HepG2 (cell line): ENCODE measurements around the gene IFNE. TPM values are rescaled to one million over a fixed set of nuclear protein-coding genes. Genes with fewer than 3 reads are reported as not detected.

Experiments
- ATAC-seq: fragments of 200-7000 bp; cut with Tn5 transposase; 3 replicates; pipeline ENCODE4 v1.9.1; 2020; ENCODE audit warnings: mild to moderate bottlenecking, moderate library complexity
- BruUV-seq: library from RNA; stranded (reverse); fragments of 400-500 nt; replicated peaks from 2 replicates; lab custom pipeline; 2021; lab: Mats Ljungman, UMichigan
- CTCF ChIA-PET: fragments of 300-600 bp; formaldehyde crosslinking; extraction: SDS; loops from one replicate; lab custom pipeline; 2021; ENCODE audit warnings: low total read pairs, inconsistent platforms, low intra/inter-chr PET ratio; lab: Yijun Ruan, JAX
- POLR2A ChIA-PET: fragments of 350-600 bp; sonication (Branson Sonifier 250); formaldehyde crosslinking; loops from one replicate; lab custom pipeline; 2020; ENCODE audit warnings: antibody characterized with exemption, inconsistent platforms; lab: Yijun Ruan, JAX
- DNase-seq: peaks from one replicate; pipeline ENCODE4 v3.0.0-alpha.2; 2015; ENCODE audit warnings: low spot score
- FAIRE-seq: peaks from 3 replicates; lab custom pipeline; 2011; peaks lifted over from hg19 to GRCh38; lab: Jason Lieb, UNC
- H2AFZ ChIP-seq: one replicate; pipeline ENCODE4 v1.6.1; 2011; ENCODE audit warnings: low read length, inconsistent platforms
- H3K27ac ChIP-seq: fragments of 300-600 bp; 3 replicates; pipeline ENCODE4 v1.8.0; 2011; ENCODE audit warnings: mixed run types, mild to moderate bottlenecking, mixed read lengths, low read length, inconsistent platforms; ENCODE audit not compliant: insufficient read depth; ENCODE audit errors: extremely low read length
- H3K27me3 ChIP-seq, 2 experiments: fragments of 200-600 bp in 1 of 2; 2 replicates in 1 of 2; 3 replicates in 1 of 2; pipeline versions ENCODE4 v1.6.0 to v1.8.0; 2011; ENCODE audit warnings: low read length in 2 of 2, mild to moderate bottlenecking in 2 of 2, moderate library complexity in 2 of 2, inconsistent platforms in 1 of 2; ENCODE audit not compliant: insufficient read depth in 2 of 2, control insufficient read depth in 1 of 2
- H3K36me3 ChIP-seq, 2 experiments: fragments of 200-600 bp in 1 of 2; replicated peaks in 1 of 2; 2 replicates in 1 of 2; 3 replicates in 1 of 2; pipeline versions ENCODE4 v1.5.1 to v1.8.0; 2011; ENCODE audit warnings: low read length in 2 of 2, inconsistent platforms in 1 of 2; ENCODE audit not compliant: insufficient read depth in 2 of 2, control insufficient read depth in 1 of 2
- H3K4me1 ChIP-seq: 2 replicates; pipeline ENCODE4 v1.5.1; 2012; ENCODE audit warnings: low read length, inconsistent platforms; ENCODE audit not compliant: insufficient read depth
- H3K4me2 ChIP-seq: 2 replicates; pipeline ENCODE4 v1.6.0; 2011; ENCODE audit warnings: low read depth, low read length, inconsistent platforms
- H3K4me3 ChIP-seq, 3 experiments: fragments of 200-600 bp in 1 of 3; sonication (generic), shearing (Covaris generic) in 1 of 3; replicated peaks in 1 of 3; 2 replicates each; pipeline ENCODE4 v1.5.1; 2011 to 2016; ENCODE audit warnings: low read length in 3 of 3, inconsistent platforms in 2 of 3, low read depth in 2 of 3, mild to moderate bottlenecking in 2 of 3, control low read depth in 1 of 3, mixed read lengths in 1 of 3; ENCODE audit not compliant: insufficient read depth in 1 of 3
- H3K79me2 ChIP-seq: one replicate; pipeline ENCODE4 v1.6.1; 2011; ENCODE audit warnings: low read length, inconsistent platforms; ENCODE audit not compliant: insufficient read depth
- H3K9ac ChIP-seq: 2 replicates; pipeline ENCODE4 v1.6.0; 2011; ENCODE audit warnings: mild to moderate bottlenecking, low read depth, low read length, inconsistent platforms; ENCODE audit not compliant: insufficient read depth
- H3K9me3 ChIP-seq: 2 replicates; pipeline ENCODE4 v1.5.1; 2012; ENCODE audit warnings: mild to moderate bottlenecking, low read length
- H4K20me1 ChIP-seq: 2 replicates; pipeline ENCODE4 v1.6.0; 2011; ENCODE audit warnings: inconsistent platforms, mild to moderate bottlenecking, low read length, moderate library complexity; ENCODE audit not compliant: insufficient read depth
- IRX3 ChIP-seq: sonication (generic); formaldehyde crosslinking; IDR thresholded peaks from 2 replicates; pipeline ENCODE4 v1.8.1; 2023; ENCODE audit warnings: mild to moderate bottlenecking, low read depth, missing genetic modification reagents, borderline replicate concordance
- ISL2 ChIP-seq: sonication (generic); formaldehyde crosslinking; IDR thresholded peaks from 2 replicates; pipeline ENCODE4 v1.5.0; 2020; ENCODE audit warnings: missing genetic modification reagents
- KDM5B ChIP-seq: sonication (generic); formaldehyde crosslinking; IDR thresholded peaks from 2 replicates; pipeline ENCODE4 v1.4.0; 2020; ENCODE audit warnings: missing genetic modification reagents, mild to moderate bottlenecking, borderline replicate concordance
- MTA3 ChIP-seq: sonication (generic); formaldehyde crosslinking; IDR thresholded peaks from 2 replicates; pipeline ENCODE4 v1.4.0; 2020; ENCODE audit warnings: missing genetic modification reagents
- NFE2 ChIP-seq: sonication (generic); formaldehyde crosslinking; IDR thresholded peaks from 2 replicates; pipeline ENCODE4 v1.4.0; 2020; ENCODE audit warnings: missing genetic modification reagents
- PAF1 ChIP-seq: IDR thresholded peaks from 2 replicates; pipeline ENCODE4 v1.6.1; 2016; ENCODE audit warnings: missing genetic modification reagents, missing compliant biosample characterization
- SRF ChIP-seq: IDR thresholded peaks from 2 replicates; pipeline ENCODE4 v1.6.1; 2011; ENCODE audit warnings: mild to moderate bottlenecking, low read depth, low read length, moderate library complexity
- ZNF101 ChIP-seq: sonication (generic); formaldehyde crosslinking; IDR thresholded peaks from 2 replicates; pipeline ENCODE4 v1.4.0; 2020; ENCODE audit warnings: mild to moderate bottlenecking, low read depth, missing genetic modification reagents, borderline replicate concordance
- ZNF75D ChIP-seq: sonication (generic); formaldehyde crosslinking; IDR thresholded peaks from 2 replicates; pipeline ENCODE4 v1.8.1; 2023; ENCODE audit warnings: missing genetic modification reagents, mild to moderate bottlenecking, borderline replicate concordance
- WGBS: methylation state at CpG from one replicate; pipeline ENCODE4 v1.1.6; 2017; ENCODE audit warnings: low lambda C conversion rate; 5-methylcytosine and 5-hydroxymethylcytosine counted together
- in situ Hi-C: cut with HindIII; loops from 2 replicates; pipeline ENCODE4 v1.10.0; 2017; ENCODE audit warnings: low pct_unique_long_range_greater_than_20kb; ENCODE audit not compliant: extremely low pct_ligation_motif_present
- intact Hi-C: fragments of 100-400 bp; cut with micrococcal nuclease; formaldehyde crosslinking; loops from one replicate; pipeline ENCODE4 v1.10.0; 2022; ENCODE audit not compliant: unreplicated experiment
- polyA plus RNA-seq, 8 experiments: library from polyadenylated mRNA; depleted of rRNA in 3 of 8; stranded (reverse) in 7 of 8; unstranded in 1 of 8; fragments of >200 nt; fragmentation: Illumina TruSeq in 4 of 8; extraction: Trizol in 4 of 8; gene quantifications; 2 replicates each; pipeline versions ENCODE4 v1.2.1 to v1.2.3, GENCODE V29; 2011 to 2016; ENCODE audit warnings: low read depth in 4 of 8, missing spikeins in 1 of 8, mixed read lengths in 1 of 8; ENCODE audit not compliant: insufficient read depth in 1 of 8
- total RNA-seq, 5 experiments: library from RNA; depleted of rRNA; stranded (reverse); fragments of >200 nt; fragmentation: Illumina TruSeq; extraction: Trizol; gene quantifications; 2 replicates each; pipeline ENCODE4 v1.2.3, GENCODE V29; 2016; ENCODE audit warnings: low read depth in 1 of 5
- TF ChIP-seq, protein P1 (sequence below): sonication (generic); formaldehyde crosslinking; IDR thresholded peaks from 2 replicates; pipeline ENCODE4 v1.5.1; 2020; ENCODE audit warnings: missing genetic modification reagents, mild to moderate bottlenecking, borderline replicate concordance
- TF ChIP-seq, protein P2 (sequence below): sonication (generic); formaldehyde crosslinking; IDR thresholded peaks from 2 replicates; pipeline ENCODE4 v1.4.0; 2020; ENCODE audit warnings: missing genetic modification reagents, borderline replicate concordance

Gene IFNE
- total and polyA plus RNA-seq, 2 of the 13 experiments (the other 11 are each of a cell fraction or from before 2014, with no cell fraction given): not detected

DNA sequence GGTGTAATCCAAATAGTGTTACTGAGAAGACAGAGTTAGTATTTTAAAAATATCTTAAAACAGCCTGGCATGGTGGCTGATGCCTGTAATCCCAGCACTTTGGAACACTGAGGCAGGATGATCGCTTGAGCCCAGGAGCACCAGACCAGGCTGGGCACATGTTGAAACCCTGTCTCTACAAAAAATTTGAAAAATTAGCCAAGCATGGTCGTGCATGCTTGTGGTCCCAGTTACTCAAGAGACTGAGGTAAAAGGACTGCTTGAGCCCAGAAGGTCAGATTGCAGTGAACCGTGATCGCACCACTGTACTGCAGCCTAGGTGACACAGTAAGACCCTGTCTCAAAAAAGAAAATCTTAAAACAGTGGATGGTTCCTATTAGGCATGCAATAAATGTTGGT lies 29.4 kb downstream of the IFNE start:
- no peak overlapping the region for H3K4me2 ChIP-seq
- H3K27me3 ChIP-seq: no peaks in the 10 kb centered on the region
- CTCF ChIA-PET: no interaction called here
- no peaks in the 10 kb centered on the region for H3K36me3 ChIP-seq
- intact Hi-C loops (no loop called here), in situ Hi-C loops (loop anchor here (5.0 kb wide), 1 partner anchor 135 kb away; no protein-coding TSS in a partner anchor)
- no peaks in the 10 kb centered on the region for H3K79me2 ChIP-seq
- H3K27ac ChIP-seq: no peak overlapping the region
- H3K9me3 ChIP-seq: no peaks in the 10 kb centered on the region
- WGBS: 24% methylated on average over 4 of the region's 4 CpGs
- TF ChIP-seq IRX3 (CRISPR knock-in tag): no peak
- TF ChIP-seq ZNF101 (CRISPR knock-in tag): no peak
- TF ChIP-seq PAF1 (CRISPR knock-in tag): no peak
- no peaks in the 10 kb centered on the region for H4K20me1 ChIP-seq
- no peak overlapping the region for H2AFZ ChIP-seq
- ATAC-seq (no peak), DNase-seq (no peak), FAIRE-seq (no peak)
- no peaks in the 10 kb centered on the region for H3K4me1 ChIP-seq
- POLR2A ChIA-PET: no interaction called here
- no peak overlapping the region for H3K4me3 ChIP-seq
- no peak overlapping the region for H3K9ac ChIP-seq
- no TSS peak for BruUV-seq

DNA sequence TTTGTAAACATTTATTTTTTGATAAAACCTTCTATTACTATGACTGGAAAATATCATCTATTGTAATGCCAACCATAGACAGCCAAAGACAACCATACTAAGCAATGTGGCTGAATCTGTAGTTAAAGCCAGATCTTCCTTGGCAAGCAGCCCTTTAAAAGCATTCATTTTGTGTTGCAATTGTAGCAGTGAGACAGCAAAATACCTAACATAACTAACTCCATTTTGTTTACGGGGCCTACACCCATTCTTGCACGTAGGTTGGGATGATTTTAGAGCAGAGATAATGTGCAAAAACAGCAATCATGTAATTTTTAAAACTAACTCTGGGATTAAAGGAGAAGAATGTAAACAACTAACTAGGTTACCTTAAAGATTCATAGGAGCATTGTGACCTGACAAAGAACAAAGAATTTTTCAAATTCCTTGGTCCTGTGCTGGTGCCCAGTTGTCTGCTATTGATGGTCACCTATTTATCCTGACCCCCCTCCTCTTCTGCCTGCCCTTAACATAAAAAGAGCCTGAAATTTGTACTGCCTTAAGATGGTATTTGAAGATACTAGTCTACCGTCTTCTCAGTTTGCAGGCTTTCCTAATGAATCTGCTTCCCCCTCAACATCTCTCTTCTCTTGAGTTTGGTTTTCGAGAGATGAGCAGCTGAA lies 31.2 kb downstream of the IFNE start:
- no peak overlapping the region for H3K4me2 ChIP-seq
- no peaks in the 10 kb centered on the region for H3K36me3 ChIP-seq
- intact Hi-C loops (no loop called here), in situ Hi-C loops (loop anchor here (5.0 kb wide), 1 partner anchor 134 kb away; no protein-coding TSS in a partner anchor)
- BruUV-seq: no TSS peak
- no peak for TF ChIP-seq SRF
- TF ChIP-seq NFE2 (CRISPR knock-in tag): 0 out of 2 replicates have a peak, but pooled peaks have one; percentile 33
- no peak for TF ChIP-seq KDM5B
- TF ChIP-seq, protein P1, sequence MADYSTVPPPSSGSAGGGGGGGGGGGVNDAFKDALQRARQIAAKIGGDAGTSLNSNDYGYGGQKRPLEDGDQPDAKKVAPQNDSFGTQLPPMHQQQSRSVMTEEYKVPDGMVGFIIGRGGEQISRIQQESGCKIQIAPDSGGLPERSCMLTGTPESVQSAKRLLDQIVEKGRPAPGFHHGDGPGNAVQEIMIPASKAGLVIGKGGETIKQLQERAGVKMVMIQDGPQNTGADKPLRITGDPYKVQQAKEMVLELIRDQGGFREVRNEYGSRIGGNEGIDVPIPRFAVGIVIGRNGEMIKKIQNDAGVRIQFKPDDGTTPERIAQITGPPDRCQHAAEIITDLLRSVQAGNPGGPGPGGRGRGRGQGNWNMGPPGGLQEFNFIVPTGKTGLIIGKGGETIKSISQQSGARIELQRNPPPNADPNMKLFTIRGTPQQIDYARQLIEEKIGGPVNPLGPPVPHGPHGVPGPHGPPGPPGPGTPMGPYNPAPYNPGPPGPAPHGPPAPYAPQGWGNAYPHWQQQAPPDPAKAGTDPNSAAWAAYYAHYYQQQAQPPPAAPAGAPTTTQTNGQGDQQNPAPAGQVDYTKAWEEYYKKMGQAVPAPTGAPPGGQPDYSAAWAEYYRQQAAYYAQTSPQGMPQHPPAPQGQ: no peak
- no peak for TF ChIP-seq MTA3
- TF ChIP-seq ZNF75D (CRISPR knock-in tag): no peak
- TF ChIP-seq, protein P2, sequence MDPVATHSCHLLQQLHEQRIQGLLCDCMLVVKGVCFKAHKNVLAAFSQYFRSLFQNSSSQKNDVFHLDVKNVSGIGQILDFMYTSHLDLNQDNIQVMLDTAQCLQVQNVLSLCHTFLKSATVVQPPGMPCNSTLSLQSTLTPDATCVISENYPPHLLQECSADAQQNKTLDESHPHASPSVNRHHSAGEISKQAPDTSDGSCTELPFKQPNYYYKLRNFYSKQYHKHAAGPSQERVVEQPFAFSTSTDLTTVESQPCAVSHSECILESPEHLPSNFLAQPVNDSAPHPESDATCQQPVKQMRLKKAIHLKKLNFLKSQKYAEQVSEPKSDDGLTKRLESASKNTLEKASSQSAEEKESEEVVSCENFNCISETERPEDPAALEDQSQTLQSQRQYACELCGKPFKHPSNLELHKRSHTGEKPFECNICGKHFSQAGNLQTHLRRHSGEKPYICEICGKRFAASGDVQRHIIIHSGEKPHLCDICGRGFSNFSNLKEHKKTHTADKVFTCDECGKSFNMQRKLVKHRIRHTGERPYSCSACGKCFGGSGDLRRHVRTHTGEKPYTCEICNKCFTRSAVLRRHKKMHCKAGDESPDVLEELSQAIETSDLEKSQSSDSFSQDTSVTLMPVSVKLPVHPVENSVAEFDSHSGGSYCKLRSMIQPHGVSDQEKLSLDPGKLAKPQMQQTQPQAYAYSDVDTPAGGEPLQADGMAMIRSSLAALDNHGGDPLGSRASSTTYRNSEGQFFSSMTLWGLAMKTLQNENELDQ (CRISPR knock-in tag): no peak
- no peak for TF ChIP-seq ISL2 (CRISPR knock-in tag)
- TF ChIP-seq, all 625 proteins: peak for 1
- ATAC-seq (no peak), DNase-seq (peak; percentile 10), FAIRE-seq (no peak)
- ChIA-PET CTCF (no interaction called here), POLR2A (no interaction called here)
- no peak overlapping the region for H3K9ac ChIP-seq
- 1% methylated on average over 4 of the region's 4 CpGs for WGBS
- H3K9me3 ChIP-seq: no peaks in the 10 kb centered on the region
- no peaks in the 10 kb centered on the region for H4K20me1 ChIP-seq
- H2AFZ ChIP-seq: no peak overlapping the region
- no peaks in the 10 kb centered on the region for H3K79me2 ChIP-seq
- H3K27ac ChIP-seq: no peak overlapping the region
- H3K4me3 ChIP-seq: no peak overlapping the region
- no peaks in the 10 kb centered on the region for H3K4me1 ChIP-seq
- no peaks in the 10 kb centered on the region for H3K27me3 ChIP-seq
